ENCODE data around the gene SLC25A51. TPM values are rescaled to one million over a fixed set of nuclear protein-coding genes. Genes with fewer than 3 reads are reported as not detected.
"Not testable (repeated sequence)": the region's sequence is repeated elsewhere in the genome, so short reads cannot be mapped to it uniquely, and the experiment has no call there.

The SLC25A51 gene
- polyA plus RNA-seq, 1 donor (not counting 4 experiments of a cell fraction or from before 2014, with no cell fraction given): 22.2 TPM

GRCh38 chr9:37892063-37892462, 11.9 kb downstream of the SLC25A51 start:
- dilution Hi-C loops (cut with MboI; ENCODE audit: extremely low pct_ligation_motif_present, low sequenced_read_pairs): no loop called here
- H3K36me3 ChIP-seq (ENCODE audit: control insufficient read depth in 2 of 2, extremely low read depth in 1 of 2, insufficient read depth in 2 of 2, low read length in 2 of 2): peaks cover 3 to 16% of the 10 kb centered on the region in 2 experiments
- no peak for FAIRE-seq

GRCh38 chr9:37891042-37891441, 12.9 kb downstream of the SLC25A51 start:
- H3K27me3 ChIP-seq (ENCODE audit: control insufficient read depth, extremely low read depth, insufficient read depth, low read length); FAIRE-seq; DNase-seq (ENCODE audit: low read depth, low spot score); dilution Hi-C loops (cut with MboI; ENCODE audit: extremely low pct_ligation_motif_present, low sequenced_read_pairs); H2AFZ ChIP-seq (ENCODE audit: control insufficient read depth, low read length); H3K4me3 ChIP-seq (ENCODE audit: control insufficient read depth in 2 of 3, extremely low read depth in 1 of 3, insufficient read depth in 2 of 3, low read depth in 1 of 3, low read length in 3 of 3); H3K4me1 ChIP-seq (ENCODE audit: control insufficient read depth, extremely low read depth, insufficient read depth, low read length); H3K9me1 ChIP-seq (ENCODE audit: control insufficient read depth, extremely low read depth, insufficient read depth, low read length); H3K79me2 ChIP-seq (ENCODE audit: control insufficient read depth, insufficient read depth, low read length); H3K9ac ChIP-seq (ENCODE audit: control insufficient read depth, extremely low read depth, insufficient read depth, low read length); H3K9me3 ChIP-seq (ENCODE audit: control insufficient read depth, low read depth, low read length); H4K20me1 ChIP-seq (ENCODE audit: control insufficient read depth, extremely low read depth, insufficient read depth, low read length); H3K27ac ChIP-seq (ENCODE audit: control insufficient read depth, insufficient read depth, low read length); H3K4me2 ChIP-seq (ENCODE audit: control insufficient read depth, extremely low read depth, insufficient read depth, low read depth, low read length): not testable (repeated sequence)
- H3K36me3 ChIP-seq (ENCODE audit: control insufficient read depth in 2 of 2, extremely low read depth in 1 of 2, insufficient read depth in 2 of 2, low read length in 2 of 2): peaks cover 3 to 15% of the 10 kb centered on the region in 2 experiments

More at GRCh38 chr9:37892063-37892462, 11.9 kb downstream of the SLC25A51 start:
- H3K4me2 ChIP-seq (ENCODE audit: control insufficient read depth, extremely low read depth, insufficient read depth, low read depth, low read length): no peak overlapping the region
- no peak overlapping the region for H3K27ac ChIP-seq (ENCODE audit: control insufficient read depth, insufficient read depth, low read length)
- H3K9ac ChIP-seq (ENCODE audit: control insufficient read depth, extremely low read depth, insufficient read depth, low read length): no peak overlapping the region
- TF ChIP-seq CTCF (optimal IDR thresholded peaks at IDR 0.05 in 1 of 3, IDR thresholded peaks at IDR 0.05 in 1 of 3, conservative IDR thresholded peaks at IDR 0.05 in 1 of 3; ENCODE audit: extremely low read depth in 1 of 3, insufficient read depth in 2 of 3, low read length in 3 of 3) (no peak), EZH2 (IDR thresholded peaks at IDR 0.05; ENCODE audit: low read length) (no peak)
- H4K20me1 ChIP-seq (ENCODE audit: control insufficient read depth, extremely low read depth, insufficient read depth, low read length): no peaks in the 10 kb centered on the region
- no peaks in the 10 kb centered on the region for H3K9me3 ChIP-seq (ENCODE audit: control insufficient read depth, low read depth, low read length)
- H3K4me3 ChIP-seq (ENCODE audit: control insufficient read depth in 2 of 3, extremely low read depth in 1 of 3, insufficient read depth in 2 of 3, low read depth in 1 of 3, low read length in 3 of 3): no peak overlapping the region
- peaks cover 9% of the 10 kb centered on the region for H3K79me2 ChIP-seq (ENCODE audit: control insufficient read depth, insufficient read depth, low read length)
- no peaks in the 10 kb centered on the region for H3K27me3 ChIP-seq (ENCODE audit: control insufficient read depth, extremely low read depth, insufficient read depth, low read length)
- H2AFZ ChIP-seq (ENCODE audit: control insufficient read depth, low read length): no peak overlapping the region
- no peaks in the 10 kb centered on the region for H3K4me1 ChIP-seq (ENCODE audit: control insufficient read depth, extremely low read depth, insufficient read depth, low read length)
- DNase-seq (ENCODE audit: low read depth, low spot score): no peak
- H3K9me1 ChIP-seq (ENCODE audit: control insufficient read depth, extremely low read depth, insufficient read depth, low read length): no peaks in the 10 kb centered on the region

- DNase-seq (ENCODE audit: low read depth, low spot score): no peak
- dilution Hi-C loops (cut with MboI; ENCODE audit: extremely low pct_ligation_motif_present, low sequenced_read_pairs): no loop called here
- no peak overlapping the region for H3K4me2 ChIP-seq (ENCODE audit: control insufficient read depth, extremely low read depth, insufficient read depth, low read depth, low read length)
Observed at GRCh38 chr9:37889536-37889935, 14.4 kb downstream of the SLC25A51 start.

More at GRCh38 chr9:37889536-37889935, 14.4 kb downstream of the SLC25A51 start:
- Histone ChIP-seq H2AFZ (ENCODE audit: control insufficient read depth, low read length) (no peak overlapping the region), H3K36me3 (ENCODE audit: control insufficient read depth in 2 of 2, extremely low read depth in 1 of 2, insufficient read depth in 2 of 2, low read length in 2 of 2) (peaks cover 0 to 14% of the 10 kb centered on the region in 2 experiments), H3K27me3 (ENCODE audit: control insufficient read depth, extremely low read depth, insufficient read depth, low read length) (no peaks in the 10 kb centered on the region), H3K9me1 (ENCODE audit: control insufficient read depth, extremely low read depth, insufficient read depth, low read length) (peaks cover 2% of the 10 kb centered on the region), H3K4me3 (ENCODE audit: control insufficient read depth in 2 of 3, extremely low read depth in 1 of 3, insufficient read depth in 2 of 3, low read depth in 1 of 3, low read length in 3 of 3) (no peak overlapping the region), H3K9me3 (ENCODE audit: control insufficient read depth, low read depth, low read length) (no peaks in the 10 kb centered on the region), H3K79me2 (ENCODE audit: control insufficient read depth, insufficient read depth, low read length) (peaks cover 11% of the 10 kb centered on the region), H3K27ac (ENCODE audit: control insufficient read depth, insufficient read depth, low read length) (no peak overlapping the region), H3K4me1 (ENCODE audit: control insufficient read depth, extremely low read depth, insufficient read depth, low read length) (no peaks in the 10 kb centered on the region), H3K9ac (ENCODE audit: control insufficient read depth, extremely low read depth, insufficient read depth, low read length) (no peak overlapping the region), H4K20me1 (ENCODE audit: control insufficient read depth, extremely low read depth, insufficient read depth, low read length) (no peaks in the 10 kb centered on the region)
- no peak for TF ChIP-seq EZH2 (IDR thresholded peaks at IDR 0.05; ENCODE audit: low read length)
- TF ChIP-seq CTCF (optimal IDR thresholded peaks at IDR 0.05 in 1 of 3, IDR thresholded peaks at IDR 0.05 in 1 of 3, conservative IDR thresholded peaks at IDR 0.05 in 1 of 3; ENCODE audit: extremely low read depth in 1 of 3, insufficient read depth in 2 of 3, low read length in 3 of 3): no peak
- no peak for FAIRE-seq

Measured in keratinocyte (primary cell).